Fibroblast of skin of left biceps (primary cell): Measurements from ENCODE around the gene FAM107B.

Experiments used
- DNase-seq, 2 experiments: peaks; one replicate each; pipeline ENCODE4 v3.0.0-alpha.2; 2013; ENCODE audit warnings: low read depth in 2 of 2

FAM107B gene

DNA sequence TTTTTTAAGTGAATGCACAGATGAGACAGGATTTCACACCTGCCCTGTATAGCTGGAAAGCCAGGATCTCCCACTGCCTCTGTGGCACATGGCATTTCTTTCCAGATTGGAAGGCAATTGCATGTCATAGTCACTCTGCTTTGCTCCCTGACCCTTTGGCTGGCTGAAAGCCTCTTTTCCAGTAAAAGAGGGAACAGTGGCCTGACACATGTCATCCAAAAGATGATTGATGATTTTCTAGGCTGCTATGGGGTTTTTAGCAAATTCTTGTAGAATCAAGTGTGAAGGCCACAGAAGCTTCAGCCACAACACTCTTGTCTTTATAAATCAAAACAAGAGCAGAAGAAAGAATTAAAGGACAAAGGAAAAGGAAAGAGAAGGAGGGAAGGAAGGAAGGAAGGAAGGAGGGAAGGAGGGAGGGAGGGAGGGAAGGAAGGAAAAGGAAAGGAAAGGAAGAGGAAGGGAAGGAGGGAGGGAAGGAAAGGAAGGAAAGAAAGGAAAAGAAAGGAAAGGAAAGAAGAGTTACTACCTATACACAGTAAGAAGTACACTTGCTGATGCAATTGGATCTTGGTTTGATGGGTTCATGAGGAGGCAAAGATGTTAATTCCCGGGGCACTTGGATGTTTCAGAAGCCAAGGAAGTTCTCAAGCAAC, 285.0 kb downstream of the FAM107B start:
- no peak for DNase-seq

DNA sequence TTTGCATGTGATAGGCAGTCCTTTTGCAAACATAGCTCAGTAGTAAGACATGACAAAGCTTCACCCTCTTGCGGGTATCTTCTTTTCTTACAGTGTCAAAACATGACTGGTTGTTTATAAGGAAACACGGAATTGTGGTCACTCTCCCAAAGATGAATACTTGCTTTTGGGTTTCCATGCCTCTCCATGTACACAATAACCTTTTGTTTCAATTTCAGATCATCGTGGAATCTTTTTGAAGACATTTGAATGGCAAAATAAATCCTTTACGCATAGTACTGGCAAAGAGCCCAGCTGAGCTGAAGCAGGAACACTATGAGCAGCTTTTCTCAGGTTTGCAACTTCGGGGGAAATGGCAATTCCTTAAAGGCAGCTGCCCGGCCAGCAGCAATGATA, 287.2 kb downstream of the FAM107B start:
- DNase-seq, result no peak

DNA sequence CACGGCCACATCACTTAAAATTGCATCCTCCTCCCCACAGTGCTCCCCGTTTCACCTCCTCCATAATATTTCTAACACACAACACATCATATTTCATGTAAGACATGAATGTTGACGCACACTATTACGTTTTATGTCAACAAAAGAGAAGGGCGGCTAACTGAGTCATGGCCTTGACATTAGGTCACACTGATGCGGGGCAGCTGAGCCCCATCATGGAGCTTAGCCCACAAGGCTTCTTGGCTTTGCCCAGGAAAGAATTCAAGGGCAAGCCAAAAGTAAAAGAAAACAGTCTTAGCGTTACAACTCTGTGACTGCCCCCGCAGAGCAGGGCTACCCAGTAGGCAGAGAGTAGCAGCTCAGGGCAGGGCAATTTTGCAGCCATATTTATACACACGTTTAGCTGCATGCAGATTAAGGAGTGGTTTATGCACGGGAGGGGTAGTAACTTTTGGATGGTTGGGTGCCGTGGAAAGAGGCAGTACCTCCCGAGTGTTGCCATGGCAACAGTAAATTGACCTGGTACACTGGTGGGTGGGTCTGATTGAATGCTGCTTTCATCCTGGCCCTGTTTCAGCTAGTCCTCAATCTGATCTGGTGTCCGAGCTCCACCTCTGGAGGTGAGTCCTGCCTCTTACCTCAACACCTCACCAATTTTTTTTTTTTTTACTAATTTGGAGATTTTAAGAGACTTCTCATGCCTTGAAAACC, 287.8 kb downstream of the FAM107B start:
- DNase-seq, result no peak

DNA sequence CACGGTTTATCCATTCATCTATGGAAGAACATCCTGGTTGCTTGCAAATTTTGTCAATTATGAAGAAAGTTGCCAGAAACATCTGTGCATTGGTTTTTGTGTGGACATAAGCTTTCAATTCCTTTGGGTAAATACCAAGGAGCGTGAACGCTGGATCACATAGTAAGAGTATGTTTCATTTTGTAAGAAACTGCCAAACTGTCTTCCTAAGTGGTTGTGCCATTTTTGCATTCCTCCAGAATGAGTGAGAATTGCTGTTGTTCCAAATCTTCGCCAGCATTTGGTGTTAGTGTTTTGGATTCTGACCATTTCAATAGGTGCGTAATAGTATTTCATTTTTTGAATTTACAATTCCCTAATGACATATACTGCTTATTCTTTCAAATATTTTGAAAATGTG, 288.7 kb downstream of the FAM107B start:
- no peak for DNase-seq

DNA sequence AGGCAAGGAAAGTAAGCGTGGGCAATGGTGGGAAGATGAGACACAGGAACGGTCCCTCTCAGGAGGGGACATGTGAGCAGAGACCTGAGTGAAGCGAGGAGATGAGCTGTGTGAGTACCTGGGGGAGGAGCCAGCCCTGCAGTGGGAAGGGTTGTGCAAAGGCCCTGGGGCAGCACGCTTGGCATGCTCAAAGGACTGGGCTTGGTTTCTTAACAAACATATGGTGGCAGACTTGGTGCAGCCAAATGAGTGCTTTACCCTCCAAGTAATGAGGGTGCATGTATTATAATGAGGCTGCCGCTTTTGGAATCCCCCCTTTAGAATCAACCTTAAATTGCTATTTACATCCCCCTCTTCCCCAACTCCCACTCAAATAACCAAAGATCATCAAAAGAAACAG, 291.3 kb downstream of the FAM107B start:
- DNase-seq, result no peak

DNA sequence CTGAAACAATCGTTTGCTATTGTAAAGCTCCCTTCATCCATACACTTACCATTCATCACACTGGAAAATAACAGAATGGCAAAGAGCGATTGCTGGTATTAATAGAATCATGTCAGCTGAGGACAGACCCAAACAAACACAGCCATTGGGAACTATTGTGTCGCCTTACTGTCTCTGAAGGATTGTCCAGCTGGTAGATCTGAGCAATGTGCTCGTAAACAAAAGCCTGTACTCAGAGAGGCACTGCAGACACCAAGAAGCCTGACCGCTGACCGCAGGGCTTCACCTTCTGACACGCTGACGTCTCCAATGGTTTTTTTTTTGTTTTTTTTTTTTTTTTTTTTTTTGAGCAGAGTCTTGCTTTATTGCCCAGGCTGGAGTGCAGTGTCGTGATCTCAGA, 292.9 kb downstream of the FAM107B start:
- no peak for DNase-seq

DNA sequence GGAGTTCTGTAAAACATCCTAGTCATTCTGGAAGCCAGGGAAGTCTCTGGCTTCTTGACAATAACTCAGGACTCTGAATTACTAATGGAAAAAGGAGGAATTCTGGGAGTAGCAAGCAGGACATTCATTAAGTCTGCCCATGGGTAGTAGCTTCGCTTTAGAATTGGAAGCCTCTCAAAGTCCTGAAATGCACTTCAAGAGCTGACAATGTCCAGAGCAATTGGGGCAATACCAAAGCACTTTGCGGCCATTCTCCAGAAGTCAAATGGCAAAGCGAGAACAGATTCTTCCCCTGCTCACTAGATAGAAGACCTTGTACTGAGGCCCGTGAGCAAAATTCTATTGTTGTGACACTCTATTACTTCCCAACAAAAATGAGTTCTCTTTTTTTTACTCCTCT, 293.7 kb downstream of the FAM107B start:
- no peak for DNase-seq

DNA sequence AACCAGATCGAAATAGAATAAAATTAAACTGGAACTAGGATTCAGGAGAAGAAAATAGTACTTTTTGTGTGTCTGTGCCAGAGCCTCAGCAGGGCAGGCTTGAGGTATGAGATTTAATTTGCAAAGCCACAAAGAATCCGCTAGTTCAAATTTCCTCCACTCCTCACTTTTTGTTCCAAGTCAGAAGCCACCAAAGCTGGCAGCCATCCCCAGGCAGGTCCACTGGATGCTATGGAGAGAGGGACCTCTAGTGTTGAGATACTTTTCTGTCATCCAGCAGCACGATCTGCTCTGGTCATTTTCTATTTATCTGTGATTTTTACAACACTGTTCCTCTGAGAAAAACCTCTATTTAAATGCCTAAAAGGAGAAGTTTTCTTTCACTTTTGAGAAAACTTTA, 296.1 kb downstream of the FAM107B start:
- peak; percentile 40 to 55 for DNase-seq

DNA sequence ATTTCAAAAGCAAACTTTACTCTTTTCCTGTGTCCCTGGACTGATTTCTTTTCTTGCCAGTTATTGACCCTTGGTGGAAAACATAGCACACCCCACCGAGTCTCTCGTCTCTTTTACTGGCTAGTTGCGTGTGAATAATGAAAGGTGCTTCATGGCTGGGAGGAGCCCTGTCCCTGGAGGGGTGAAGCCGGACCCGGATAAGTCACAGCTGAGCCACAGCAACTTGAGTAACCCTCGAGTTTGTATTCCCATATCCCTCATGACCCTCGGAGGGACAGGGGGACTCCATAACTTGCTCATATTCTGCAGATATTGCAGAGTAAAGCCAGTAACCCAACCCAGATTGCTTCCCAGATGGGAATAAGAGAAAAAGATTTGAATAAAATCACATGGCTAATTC, 296.5 kb downstream of the FAM107B start:
- no peak for DNase-seq

DNA sequence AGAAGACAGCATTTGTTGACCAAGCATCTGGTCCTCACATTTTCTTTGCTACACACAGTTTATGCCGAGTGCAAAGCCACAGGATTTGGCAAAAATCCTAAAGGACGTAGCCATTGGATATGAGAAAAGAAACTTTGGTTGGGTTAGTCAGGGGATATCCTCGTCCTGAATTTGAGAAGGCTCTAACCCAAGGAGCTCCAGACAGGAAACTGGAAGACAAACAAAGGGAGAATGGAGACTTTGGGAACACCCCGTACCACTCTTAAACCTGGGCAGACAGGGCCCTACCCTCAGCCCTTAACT, 297.3 kb downstream of the FAM107B start:
- DNase-seq, result peak; percentile 65 to 68

DNA sequence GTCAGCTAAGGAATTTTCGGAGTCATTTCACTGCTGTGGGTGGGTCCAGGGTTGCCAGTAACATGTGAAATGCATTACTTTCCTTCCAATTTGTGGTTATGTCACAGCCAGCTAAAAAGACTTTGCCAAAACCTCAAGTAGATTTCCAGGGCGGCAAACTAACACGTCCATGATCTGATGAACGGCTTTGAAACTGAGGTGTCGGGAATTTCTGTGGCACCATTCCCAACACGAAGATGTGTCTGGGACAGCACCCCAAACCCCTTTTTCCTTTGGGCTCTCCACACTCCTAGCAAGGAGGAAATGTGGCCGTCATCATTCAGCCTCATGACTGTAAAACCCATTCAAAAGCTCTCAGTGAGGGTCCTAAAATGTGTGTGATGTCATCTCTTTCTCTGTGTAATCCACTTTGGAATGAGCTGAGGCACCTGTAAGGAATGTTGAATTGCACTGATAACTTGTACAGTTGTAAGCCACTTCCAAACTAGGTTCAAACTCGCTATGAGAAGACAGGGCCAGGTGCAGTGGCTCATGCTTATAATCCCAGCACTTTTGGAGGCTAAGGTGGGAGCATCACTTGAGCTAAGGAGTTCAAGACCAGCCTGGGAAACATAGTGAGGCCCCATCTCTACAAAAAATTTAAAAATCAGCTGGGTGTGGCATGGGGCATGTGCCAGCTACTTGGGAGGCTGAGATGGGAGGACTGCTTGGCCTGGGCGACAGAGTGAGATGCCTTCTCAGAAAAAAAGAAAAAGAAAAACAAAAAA, 297.9 kb downstream of the FAM107B start:
- peak; percentile 72 to 74 for DNase-seq

DNA sequence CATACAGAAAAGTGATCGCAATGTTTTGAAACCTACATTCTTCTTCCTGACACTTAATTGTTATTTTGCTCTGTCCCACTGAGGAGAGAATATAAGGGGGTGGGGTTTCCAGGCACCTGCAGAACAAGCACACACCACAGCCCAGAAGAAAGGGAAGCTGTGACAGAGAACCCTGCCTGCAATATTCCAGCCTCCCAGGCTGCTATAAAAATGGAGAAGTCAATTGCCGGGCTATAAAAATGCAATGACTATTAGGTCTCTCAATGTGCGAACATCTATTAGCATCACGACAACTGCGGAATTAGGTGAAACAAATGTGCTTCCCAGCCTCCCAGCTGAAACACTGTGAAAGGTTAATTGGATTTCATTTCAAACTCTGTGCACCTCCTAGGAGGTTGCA, 298.7 kb downstream of the FAM107B start:
- no peak for DNase-seq

DNA sequence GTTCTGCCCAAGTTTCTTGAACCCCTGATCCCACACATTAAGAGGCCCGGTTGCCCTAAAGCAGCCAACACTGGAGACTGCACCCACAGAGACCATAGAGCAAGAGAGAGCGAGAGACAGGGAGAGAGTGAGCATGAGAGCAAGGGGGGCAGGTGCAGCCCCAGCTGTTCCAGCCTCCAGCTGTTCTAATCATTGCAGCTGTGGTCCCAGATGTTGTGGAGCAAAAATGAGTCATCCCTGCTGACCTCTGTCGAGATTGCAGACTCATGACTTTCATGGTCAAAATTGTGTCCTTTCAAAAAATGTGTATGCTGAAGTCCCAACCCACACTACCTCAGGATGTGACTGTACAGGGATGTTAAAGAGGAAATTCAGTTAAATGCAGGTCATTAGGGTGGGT, 300.0 kb downstream of the FAM107B start:
- no peak for DNase-seq

DNA sequence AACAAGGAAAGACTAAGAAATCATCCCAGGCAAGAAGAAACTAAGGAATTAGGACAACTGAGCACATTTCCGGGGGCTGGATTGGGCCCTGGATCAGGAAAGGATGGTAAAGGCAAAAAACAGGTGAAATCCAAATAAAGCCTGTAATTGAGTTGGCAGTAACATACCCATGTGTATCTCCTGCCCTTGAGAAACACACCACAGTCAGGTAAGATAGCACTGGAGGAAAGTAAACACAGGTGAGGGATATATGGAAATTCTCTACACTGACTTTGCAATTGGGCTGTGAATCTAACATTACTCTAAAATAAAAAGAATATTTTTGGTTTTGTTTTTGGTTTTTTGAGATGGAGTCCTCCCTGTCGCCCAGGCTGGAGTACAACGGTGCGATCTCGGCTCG, 303.8 kb downstream of the FAM107B start:
- DNase-seq, result no peak

DNA sequence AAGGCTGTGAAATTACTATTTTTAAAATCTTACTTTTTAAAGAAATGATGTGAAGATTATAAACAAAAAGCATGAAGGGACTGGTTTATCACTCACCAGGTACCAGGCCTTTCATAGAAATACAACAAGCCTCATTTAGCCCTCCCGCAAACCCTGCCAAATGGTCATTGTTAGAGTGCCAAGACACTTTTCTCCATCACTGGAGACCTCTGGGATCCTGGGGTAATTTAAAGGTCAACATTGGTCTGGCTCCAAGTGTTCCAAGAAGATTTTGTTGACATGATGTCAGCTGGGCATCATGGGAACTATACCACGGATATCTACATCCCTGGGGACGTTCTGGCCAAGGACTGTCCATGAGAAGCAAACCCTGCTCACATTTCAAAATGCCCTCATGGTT, 306.0 kb downstream of the FAM107B start:
- no peak for DNase-seq
